SK-N-SH treated with all-trans-retinoic acid at 6 μM for 48 hours (cell line): ENCODE data around the gene CBX7.

Experiments used
- ATAC-seq: fragments of 200-7000 bp; cut with Tn5 transposase; 3 replicates; pipeline ENCODE4 v1.9.1; 2020; ENCODE audit warnings: mild to moderate bottlenecking, moderate library complexity
- ARNTL ChIP-seq: fragments of 450-650 bp; formaldehyde crosslinking; IDR thresholded peaks from 2 replicates; pipeline ENCODE4 v1.5.0; 2020; ENCODE audit warnings: low read depth, mild to moderate bottlenecking, moderate library complexity, borderline replicate concordance
- BACH2 ChIP-seq: fragments of 250-450 bp; sonication (Bioruptor Pico); IDR thresholded peaks from 2 replicates; pipeline ENCODE4 v1.9.0; 2021; ENCODE audit warnings: mild to moderate bottlenecking, borderline replicate concordance
- CSDC2 ChIP-seq: fragments of 250-450 bp; sonication (Bioruptor Pico); IDR thresholded peaks from 2 replicates; pipeline ENCODE4 v1.5.0; 2020; ENCODE audit warnings: mild to moderate bottlenecking, moderate library complexity
- ESRRG ChIP-seq: fragments of 250-450 bp; sonication (Bioruptor Pico); IDR thresholded peaks from 2 replicates; pipeline ENCODE4 v1.6.1; 2021; ENCODE audit warnings: mild to moderate bottlenecking
- GLIS3 ChIP-seq: fragments of 250-450 bp; sonication (Bioruptor Pico); IDR thresholded peaks from 2 replicates; pipeline ENCODE4 v1.5.0; 2020; ENCODE audit warnings: mild to moderate bottlenecking, moderate library complexity
- ISL1 ChIP-seq: fragments of 250-450 bp; sonication (Bioruptor Pico); IDR thresholded peaks from 2 replicates; pipeline ENCODE4 v2.1.2; 2022; ENCODE audit warnings: mild to moderate bottlenecking, moderate library complexity
- OSR1 ChIP-seq: fragments of 250-450 bp; sonication (Bioruptor Pico); IDR thresholded peaks from 2 replicates; pipeline ENCODE4 v1.8.0; 2022; ENCODE audit warnings: moderate library complexity, mild to moderate bottlenecking, inconsistent platforms
- PPARA ChIP-seq: fragments of 250-450 bp; sonication (Bioruptor Pico); IDR thresholded peaks from 2 replicates; pipeline ENCODE4 v1.5.0; 2020; ENCODE audit warnings: mild to moderate bottlenecking, borderline replicate concordance
- RARB ChIP-seq: fragments of 250-450 bp; sonication (Bioruptor Pico); IDR thresholded peaks from 2 replicates; pipeline ENCODE4 v1.8.0; 2021; ENCODE audit warnings: mild to moderate bottlenecking, moderate library complexity
- SNAI2 ChIP-seq: fragments of 250-450 bp; sonication (Bioruptor Pico); IDR thresholded peaks from 2 replicates; pipeline ENCODE4 v1.5.0; 2020; ENCODE audit warnings: mild to moderate bottlenecking, moderate library complexity
- TCF4 ChIP-seq: fragments of 250-450 bp; sonication (Bioruptor Pico); IDR thresholded peaks from 2 replicates; pipeline ENCODE4 v1.8.0; 2021; ENCODE audit warnings: mild to moderate bottlenecking, moderate library complexity, borderline replicate concordance
- TOX ChIP-seq: fragments of 250-450 bp; sonication (Bioruptor Pico); IDR thresholded peaks from 2 replicates; pipeline ENCODE4 v1.8.0; 2021; ENCODE audit warnings: mild to moderate bottlenecking, moderate library complexity, borderline replicate concordance
- ZC3H10 ChIP-seq: fragments of 250-450 bp; sonication (Bioruptor Pico); IDR thresholded peaks from 2 replicates; pipeline ENCODE4 v1.5.1; 2021; ENCODE audit warnings: mild to moderate bottlenecking, moderate library complexity
- ZFP3 ChIP-seq: fragments of 250-450 bp; sonication (Bioruptor Pico); IDR thresholded peaks from 2 replicates; pipeline ENCODE4 v1.5.0; 2020; ENCODE audit warnings: mild to moderate bottlenecking, moderate library complexity
- ZFP30 ChIP-seq: fragments of 450-650 bp; formaldehyde crosslinking; IDR thresholded peaks from 2 replicates; pipeline ENCODE4 v1.5.0; 2022; ENCODE audit warnings: mild to moderate bottlenecking, moderate library complexity
- ZNF565 ChIP-seq: fragments of 450-650 bp; formaldehyde crosslinking; conservative IDR thresholded peaks from 2 replicates; pipeline ENCODE4 v1.5.0; 2020; ENCODE audit warnings: low read depth, mild to moderate bottlenecking, moderate library complexity
- ZNF70 ChIP-seq: fragments of 450-650 bp; formaldehyde crosslinking; IDR thresholded peaks from 2 replicates; pipeline ENCODE4 v1.5.0; 2020; ENCODE audit warnings: mild to moderate bottlenecking, moderate library complexity
- ZNF8 ChIP-seq: fragments of 450-650 bp; formaldehyde crosslinking; IDR thresholded peaks from 2 replicates; pipeline ENCODE4 v1.5.0; 2020; ENCODE audit warnings: mild to moderate bottlenecking, moderate library complexity
- TF ChIP-seq, protein P1 (sequence below): fragments of 250-450 bp; sonication (Bioruptor Pico); IDR thresholded peaks from 2 replicates; pipeline ENCODE4 v1.8.0; 2021; ENCODE audit warnings: low read depth, mild to moderate bottlenecking, moderate library complexity, borderline replicate concordance
- TF ChIP-seq, protein P2 (sequence below): fragments of 250-450 bp; sonication (Bioruptor Pico); IDR thresholded peaks from 2 replicates; pipeline ENCODE4 v1.5.1; 2021; ENCODE audit warnings: mild to moderate bottlenecking, moderate library complexity
- TF ChIP-seq, protein P3 (sequence below): fragments of 250-450 bp; sonication (Bioruptor Pico); IDR thresholded peaks from 2 replicates; pipeline ENCODE4 v1.5.1; 2020; ENCODE audit warnings: low read depth, mild to moderate bottlenecking, moderate library complexity
- TF ChIP-seq, protein P4 (sequence below): fragments of 250-450 bp; sonication (Bioruptor Pico); IDR thresholded peaks from 2 replicates; pipeline ENCODE4 v1.8.0; 2020; ENCODE audit warnings: mild to moderate bottlenecking, moderate library complexity, borderline replicate concordance
- TF ChIP-seq, protein P5 (sequence below): fragments of 250-450 bp; sonication (Bioruptor Pico); IDR thresholded peaks from 2 replicates; pipeline ENCODE4 v1.5.0; 2020; ENCODE audit warnings: mild to moderate bottlenecking, moderate library complexity

Gene CBX7

DNA sequence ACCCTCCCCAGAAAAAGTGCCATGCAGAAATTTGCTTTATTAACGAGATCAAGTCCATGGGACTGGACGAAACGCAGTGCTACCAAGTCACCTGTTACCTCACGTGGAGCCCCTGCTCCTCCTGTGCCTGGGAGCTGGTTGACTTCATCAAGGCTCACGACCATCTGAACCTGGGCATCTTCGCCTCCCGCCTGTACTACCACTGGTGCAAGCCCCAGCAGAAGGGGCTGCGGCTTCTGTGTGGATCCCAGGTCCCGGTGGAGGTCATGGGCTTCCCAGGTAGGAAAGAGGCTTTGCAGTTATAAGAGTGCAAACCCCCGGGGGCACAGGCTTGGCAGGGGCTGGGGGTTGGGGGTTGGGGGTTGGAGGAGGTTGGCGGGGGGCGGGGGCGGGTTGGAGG is 51.3 kb downstream of the CBX7 start:
- TF ChIP-seq CSDC2 (no peak), ZNF8 (no peak), TCF4 (no peak), TOX (CRISPR knock-in tag) (no peak), BACH2 (CRISPR knock-in tag) (no peak), PPARA (no peak), ZFP30 (CRISPR knock-in tag) (no peak)
- TF ChIP-seq, protein P1, sequence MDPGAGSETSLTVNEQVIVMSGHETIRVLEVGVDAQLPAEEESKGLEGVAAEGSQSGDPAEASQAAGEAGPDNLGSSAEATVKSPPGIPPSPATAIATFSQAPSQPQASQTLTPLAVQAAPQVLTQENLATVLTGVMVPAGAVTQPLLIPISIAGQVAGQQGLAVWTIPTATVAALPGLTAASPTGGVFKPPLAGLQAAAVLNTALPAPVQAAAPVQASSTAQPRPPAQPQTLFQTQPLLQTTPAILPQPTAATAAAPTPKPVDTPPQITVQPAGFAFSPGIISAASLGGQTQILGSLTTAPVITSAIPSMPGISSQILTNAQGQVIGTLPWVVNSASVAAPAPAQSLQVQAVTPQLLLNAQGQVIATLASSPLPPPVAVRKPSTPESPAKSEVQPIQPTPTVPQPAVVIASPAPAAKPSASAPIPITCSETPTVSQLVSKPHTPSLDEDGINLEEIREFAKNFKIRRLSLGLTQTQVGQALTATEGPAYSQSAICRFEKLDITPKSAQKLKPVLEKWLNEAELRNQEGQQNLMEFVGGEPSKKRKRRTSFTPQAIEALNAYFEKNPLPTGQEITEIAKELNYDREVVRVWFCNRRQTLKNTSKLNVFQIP (CRISPR knock-in tag) = no peak
- ATAC-seq = no peak

DNA sequence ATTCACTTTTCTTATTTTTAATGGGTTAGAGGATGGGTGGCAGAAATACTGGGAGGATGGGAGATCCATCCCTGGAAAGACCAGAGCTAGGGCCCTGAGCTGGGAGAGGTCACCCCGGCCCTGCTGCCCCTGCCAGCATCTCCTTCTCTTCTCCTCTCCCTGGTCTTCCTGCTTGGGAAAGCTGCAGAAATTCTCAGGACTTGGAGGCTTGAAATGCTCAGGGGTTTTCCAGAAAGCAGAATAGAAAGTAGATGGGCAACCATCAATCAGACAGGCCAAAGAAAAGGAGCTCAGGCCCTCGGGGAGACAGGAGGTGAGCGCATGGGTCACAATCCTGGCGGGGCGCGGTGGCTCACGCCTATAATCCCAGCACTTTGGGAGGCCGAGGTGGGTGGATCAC is 53.9 kb downstream of the CBX7 start:
- ATAC-seq = no peak
- TF ChIP-seq, protein P2, sequence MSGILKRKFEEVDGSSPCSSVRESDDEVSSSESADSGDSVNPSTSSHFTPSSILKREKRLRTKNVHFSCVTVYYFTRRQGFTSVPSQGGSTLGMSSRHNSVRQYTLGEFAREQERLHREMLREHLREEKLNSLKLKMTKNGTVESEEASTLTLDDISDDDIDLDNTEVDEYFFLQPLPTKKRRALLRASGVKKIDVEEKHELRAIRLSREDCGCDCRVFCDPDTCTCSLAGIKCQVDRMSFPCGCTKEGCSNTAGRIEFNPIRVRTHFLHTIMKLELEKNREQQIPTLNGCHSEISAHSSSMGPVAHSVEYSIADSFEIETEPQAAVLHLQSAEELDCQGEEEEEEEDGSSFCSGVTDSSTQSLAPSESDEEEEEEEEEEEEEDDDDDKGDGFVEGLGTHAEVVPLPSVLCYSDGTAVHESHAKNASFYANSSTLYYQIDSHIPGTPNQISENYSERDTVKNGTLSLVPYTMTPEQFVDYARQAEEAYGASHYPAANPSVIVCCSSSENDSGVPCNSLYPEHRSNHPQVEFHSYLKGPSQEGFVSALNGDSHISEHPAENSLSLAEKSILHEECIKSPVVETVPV (CRISPR knock-in tag) = no peak
- TF ChIP-seq ZNF70 (CRISPR knock-in tag) (no peak), PPARA (no peak), ZFP3 (no peak), TOX (CRISPR knock-in tag) (no peak), OSR1 (CRISPR knock-in tag) (no peak), CSDC2 (no peak), TCF4 (no peak), BACH2 (CRISPR knock-in tag) (no peak), RARB (CRISPR knock-in tag) (no peak), ISL1 (CRISPR knock-in tag) (no peak), SNAI2 (CRISPR knock-in tag) (no peak), ESRRG (no peak)
- TF ChIP-seq, protein P3, sequence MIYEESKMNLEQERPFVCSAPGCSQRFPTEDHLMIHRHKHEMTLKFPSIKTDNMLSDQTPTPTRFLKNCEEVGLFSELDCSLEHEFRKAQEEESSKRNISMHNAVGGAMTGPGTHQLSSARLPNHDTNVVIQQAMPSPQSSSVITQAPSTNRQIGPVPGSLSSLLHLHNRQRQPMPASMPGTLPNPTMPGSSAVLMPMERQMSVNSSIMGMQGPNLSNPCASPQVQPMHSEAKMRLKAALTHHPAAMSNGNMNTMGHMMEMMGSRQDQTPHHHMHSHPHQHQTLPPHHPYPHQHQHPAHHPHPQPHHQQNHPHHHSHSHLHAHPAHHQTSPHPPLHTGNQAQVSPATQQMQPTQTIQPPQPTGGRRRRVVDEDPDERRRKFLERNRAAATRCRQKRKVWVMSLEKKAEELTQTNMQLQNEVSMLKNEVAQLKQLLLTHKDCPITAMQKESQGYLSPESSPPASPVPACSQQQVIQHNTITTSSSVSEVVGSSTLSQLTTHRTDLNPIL = no peak

DNA sequence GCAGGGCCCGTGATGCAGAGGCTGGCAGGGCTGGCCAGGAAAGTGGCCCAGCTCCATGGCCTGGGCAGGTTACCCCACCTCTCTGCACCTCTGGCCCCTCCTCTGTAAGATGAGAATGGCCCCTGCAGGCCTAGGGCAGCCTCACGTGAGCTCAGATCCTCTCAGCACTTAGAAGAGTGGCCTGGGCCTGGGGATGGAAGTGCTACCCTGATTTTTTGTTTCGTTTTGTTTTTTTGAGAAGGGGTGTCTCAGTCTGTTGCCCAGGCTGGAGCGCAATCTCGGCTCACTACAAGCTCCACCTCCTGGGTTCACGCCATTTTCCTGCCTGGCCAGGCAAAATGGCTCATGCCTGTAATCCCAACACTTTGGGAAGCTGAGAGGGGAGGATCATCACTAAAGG is 54.5 kb downstream of the CBX7 start:
- TF ChIP-seq, protein P3 = no peak
- TF ChIP-seq ZNF8 (no peak), TOX (CRISPR knock-in tag) (no peak), ZNF565 (no peak), GLIS3 (CRISPR knock-in tag) (no peak), ISL1 (CRISPR knock-in tag) (no peak), ZFP3 (no peak), ZFP30 (CRISPR knock-in tag) (no peak), ZNF70 (CRISPR knock-in tag) (no peak), RARB (CRISPR knock-in tag) (no peak), ZC3H10 (CRISPR knock-in tag) (no peak), SNAI2 (CRISPR knock-in tag) (no peak), ARNTL (no peak), BACH2 (CRISPR knock-in tag) (no peak), PPARA (no peak)
- TF ChIP-seq, protein P2 (CRISPR knock-in tag) = no peak
- TF ChIP-seq, protein P1 (CRISPR knock-in tag) = no peak
- TF ChIP-seq, protein P4, sequence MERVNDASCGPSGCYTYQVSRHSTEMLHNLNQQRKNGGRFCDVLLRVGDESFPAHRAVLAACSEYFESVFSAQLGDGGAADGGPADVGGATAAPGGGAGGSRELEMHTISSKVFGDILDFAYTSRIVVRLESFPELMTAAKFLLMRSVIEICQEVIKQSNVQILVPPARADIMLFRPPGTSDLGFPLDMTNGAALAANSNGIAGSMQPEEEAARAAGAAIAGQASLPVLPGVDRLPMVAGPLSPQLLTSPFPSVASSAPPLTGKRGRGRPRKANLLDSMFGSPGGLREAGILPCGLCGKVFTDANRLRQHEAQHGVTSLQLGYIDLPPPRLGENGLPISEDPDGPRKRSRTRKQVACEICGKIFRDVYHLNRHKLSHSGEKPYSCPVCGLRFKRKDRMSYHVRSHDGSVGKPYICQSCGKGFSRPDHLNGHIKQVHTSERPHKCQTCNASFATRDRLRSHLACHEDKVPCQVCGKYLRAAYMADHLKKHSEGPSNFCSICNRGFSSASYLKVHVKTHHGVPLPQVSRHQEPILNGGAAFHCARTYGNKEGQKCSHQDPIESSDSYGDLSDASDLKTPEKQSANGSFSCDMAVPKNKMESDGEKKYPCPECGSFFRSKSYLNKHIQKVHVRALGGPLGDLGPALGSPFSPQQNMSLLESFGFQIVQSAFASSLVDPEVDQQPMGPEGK = no peak
- TF ChIP-seq, protein P5, sequence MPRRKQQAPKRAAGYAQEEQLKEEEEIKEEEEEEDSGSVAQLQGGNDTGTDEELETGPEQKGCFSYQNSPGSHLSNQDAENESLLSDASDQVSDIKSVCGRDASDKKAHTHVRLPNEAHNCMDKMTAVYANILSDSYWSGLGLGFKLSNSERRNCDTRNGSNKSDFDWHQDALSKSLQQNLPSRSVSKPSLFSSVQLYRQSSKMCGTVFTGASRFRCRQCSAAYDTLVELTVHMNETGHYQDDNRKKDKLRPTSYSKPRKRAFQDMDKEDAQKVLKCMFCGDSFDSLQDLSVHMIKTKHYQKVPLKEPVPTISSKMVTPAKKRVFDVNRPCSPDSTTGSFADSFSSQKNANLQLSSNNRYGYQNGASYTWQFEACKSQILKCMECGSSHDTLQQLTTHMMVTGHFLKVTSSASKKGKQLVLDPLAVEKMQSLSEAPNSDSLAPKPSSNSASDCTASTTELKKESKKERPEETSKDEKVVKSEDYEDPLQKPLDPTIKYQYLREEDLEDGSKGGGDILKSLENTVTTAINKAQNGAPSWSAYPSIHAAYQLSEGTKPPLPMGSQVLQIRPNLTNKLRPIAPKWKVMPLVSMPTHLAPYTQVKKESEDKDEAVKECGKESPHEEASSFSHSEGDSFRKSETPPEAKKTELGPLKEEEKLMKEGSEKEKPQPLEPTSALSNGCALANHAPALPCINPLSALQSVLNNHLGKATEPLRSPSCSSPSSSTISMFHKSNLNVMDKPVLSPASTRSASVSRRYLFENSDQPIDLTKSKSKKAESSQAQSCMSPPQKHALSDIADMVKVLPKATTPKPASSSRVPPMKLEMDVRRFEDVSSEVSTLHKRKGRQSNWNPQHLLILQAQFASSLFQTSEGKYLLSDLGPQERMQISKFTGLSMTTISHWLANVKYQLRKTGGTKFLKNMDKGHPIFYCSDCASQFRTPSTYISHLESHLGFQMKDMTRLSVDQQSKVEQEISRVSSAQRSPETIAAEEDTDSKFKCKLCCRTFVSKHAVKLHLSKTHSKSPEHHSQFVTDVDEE (CRISPR knock-in tag) = no peak
- ATAC-seq = no peak
